Measurements from ENCODE around the gene BORCS5. TPM values are rescaled to one million over a fixed set of nuclear protein-coding genes. Genes with fewer than 3 reads are reported as not detected.

BORCS5 gene
- total and polyA plus RNA-seq, 7 experiments from 2014 or later: 8.4 to 28.2 (median 18.6) TPM

DNA sequence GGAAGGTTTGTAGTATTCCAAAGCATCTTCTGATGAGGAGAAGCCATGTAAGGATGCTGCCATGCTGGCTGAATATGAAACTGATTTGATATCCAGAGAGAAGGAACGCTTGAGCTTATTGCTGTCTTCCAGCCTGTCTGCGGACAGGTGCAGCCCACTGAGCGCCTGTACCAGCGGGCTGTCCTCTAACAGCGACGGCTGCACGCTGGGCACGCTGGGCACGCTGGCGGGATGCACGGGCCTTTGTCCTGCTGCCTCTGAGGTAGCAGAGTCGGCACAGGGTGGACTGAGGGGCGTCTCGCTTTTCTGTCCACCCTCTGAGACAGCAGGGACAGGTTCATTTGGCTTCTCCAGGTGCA, 120.6 kb downstream of the BORCS5 start:
- H3K4me1 ChIP-seq (ENCODE audit: control insufficient read depth in 2 of 2, insufficient read depth in 2 of 2, low read length in 2 of 2): peaks cover 22 to 31% of the 10 kb centered on the region in 2 donors
- Mint-ChIP-seq H3K4me3 (no peak overlapping the region), H3K27ac (peak overlapping the region in 8 of 9 donors; percentile 14 to 98 (median 78)), H3K36me3 (peaks cover 6 to 62% (median 55%) of the 10 kb centered on the region in 5 donors), H3K9me3 (peaks cover 0 to 1% (median 0%) of the 10 kb centered on the region in 11 donors), H3K4me1 (peaks cover 17 to 73% (median 48%) of the 10 kb centered on the region in 7 donors), H3K27me3 (no peaks in the 10 kb centered on the region)
- H3K36me3 ChIP-seq (ENCODE audit: control insufficient read depth in 2 of 3, insufficient read depth in 3 of 3, low read length in 3 of 3): peaks cover 0 to 36% (median 4%) of the 10 kb centered on the region in 3 experiments
- ATAC-seq: no peak
- DNase-seq: no peak
- POLR2A ChIA-PET: interaction anchor here (1.4 kb wide), 1 partner anchor 12 kb away, joined by 4 read pairs; no protein-coding TSS in a partner anchor
- intact Hi-C loops (cut with micrococcal nuclease): no loop called here
- H3K9me3 ChIP-seq (ENCODE audit: control insufficient read depth in 2 of 3, low read length in 3 of 3): no peaks in the 10 kb centered on the region
- H3K27me3 ChIP-seq (ENCODE audit: control insufficient read depth in 2 of 2, insufficient read depth in 2 of 2, low read length in 2 of 2): no peaks in the 10 kb centered on the region
- H3K27ac ChIP-seq (ENCODE audit: low read depth, low read length): no peak overlapping the region
- CTCF ChIA-PET: interaction anchor here (0.7 kb wide), 1 partner anchor 647 kb away, joined by 4 read pairs; no protein-coding TSS in a partner anchor
- no peak overlapping the region for H3K4me3 ChIP-seq (ENCODE audit: low read length)

DNA sequence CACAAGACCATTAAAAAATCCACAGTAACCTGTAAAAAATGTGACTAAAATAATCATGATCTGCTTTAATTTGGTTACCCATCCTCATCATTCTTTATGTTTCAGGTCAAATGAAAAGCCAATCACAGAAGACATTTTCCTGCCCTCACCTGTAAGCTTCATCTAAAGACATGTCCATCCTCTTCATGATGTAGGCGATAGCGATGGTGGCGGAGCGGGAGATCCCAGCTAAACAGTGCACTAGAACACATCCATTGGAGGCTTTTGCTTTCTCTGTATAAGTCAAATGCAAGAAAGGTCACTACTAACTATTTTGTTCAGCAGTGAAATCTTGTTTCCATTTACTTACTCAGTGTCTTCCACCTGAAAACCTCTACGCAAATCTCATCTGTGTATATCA, 123.2 kb downstream of the BORCS5 start:
- Mint-ChIP-seq H3K27ac (peak overlapping the region; percentile 61 to 98 (median 86)), H3K9me3 (no peaks in the 10 kb centered on the region), H3K36me3 (peaks cover 6 to 57% (median 44%) of the 10 kb centered on the region in 5 donors), H3K4me1 (peaks cover 13 to 68% (median 49%) of the 10 kb centered on the region in 7 donors), H3K4me3 (no peak overlapping the region), H3K27me3 (no peaks in the 10 kb centered on the region)
- ATAC-seq (no peak), DNase-seq (no peak)
- POLR2A ChIA-PET: interaction anchor here (0.8 to 1.1 kb wide), 2 partner anchors 14 to 37 kb away, joined by 3 read pairs; no protein-coding TSS in a partner anchor
- Histone ChIP-seq H3K9me3 (ENCODE audit: control insufficient read depth in 2 of 3, low read length in 3 of 3) (no peaks in the 10 kb centered on the region), H3K4me1 (ENCODE audit: control insufficient read depth in 2 of 2, insufficient read depth in 2 of 2, low read length in 2 of 2) (peaks cover 25 to 37% of the 10 kb centered on the region in 2 donors), H3K27ac (ENCODE audit: low read depth, low read length) (peak overlapping the region; percentile 40), H3K36me3 (ENCODE audit: control insufficient read depth in 2 of 3, insufficient read depth in 3 of 3, low read length in 3 of 3) (peaks cover 0 to 36% (median 4%) of the 10 kb centered on the region in 3 experiments), H3K27me3 (ENCODE audit: control insufficient read depth in 2 of 2, insufficient read depth in 2 of 2, low read length in 2 of 2) (no peaks in the 10 kb centered on the region), H3K4me3 (ENCODE audit: low read length) (no peak overlapping the region)
- intact Hi-C loops (cut with micrococcal nuclease): loop anchor here (5.0 to 10.0 kb wide), 6 partner anchors 132 to 622 kb away; partner anchors contain the start of genes CDKN1B (in 1 of the 2), CREBL2 (in 1 of the 2) and GSG1 (in 1 of the 2)
- CTCF ChIA-PET: no interaction called here

DNA sequence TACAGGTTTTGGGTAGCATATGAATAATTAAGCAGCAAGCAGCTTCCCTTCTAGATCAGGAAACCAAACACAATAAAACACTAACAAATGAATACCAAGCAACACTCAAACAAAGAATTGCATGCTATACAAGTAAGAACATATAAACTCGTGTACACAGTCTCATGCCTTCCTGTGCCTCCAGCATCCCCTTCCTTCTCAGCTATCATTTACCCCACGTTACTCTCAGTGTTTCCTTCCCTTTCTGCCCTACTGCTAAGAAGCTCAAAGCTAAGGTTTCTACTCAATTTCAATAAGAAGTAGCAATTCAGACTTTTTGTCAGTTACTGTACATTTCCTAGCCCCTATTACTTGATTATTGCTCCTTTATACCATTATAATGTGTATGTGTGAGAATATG, 124.8 kb downstream of the BORCS5 start:
- H3K4me1 Mint-ChIP-seq: peaks cover 13 to 59% (median 48%) of the 10 kb centered on the region in 7 donors

DNA sequence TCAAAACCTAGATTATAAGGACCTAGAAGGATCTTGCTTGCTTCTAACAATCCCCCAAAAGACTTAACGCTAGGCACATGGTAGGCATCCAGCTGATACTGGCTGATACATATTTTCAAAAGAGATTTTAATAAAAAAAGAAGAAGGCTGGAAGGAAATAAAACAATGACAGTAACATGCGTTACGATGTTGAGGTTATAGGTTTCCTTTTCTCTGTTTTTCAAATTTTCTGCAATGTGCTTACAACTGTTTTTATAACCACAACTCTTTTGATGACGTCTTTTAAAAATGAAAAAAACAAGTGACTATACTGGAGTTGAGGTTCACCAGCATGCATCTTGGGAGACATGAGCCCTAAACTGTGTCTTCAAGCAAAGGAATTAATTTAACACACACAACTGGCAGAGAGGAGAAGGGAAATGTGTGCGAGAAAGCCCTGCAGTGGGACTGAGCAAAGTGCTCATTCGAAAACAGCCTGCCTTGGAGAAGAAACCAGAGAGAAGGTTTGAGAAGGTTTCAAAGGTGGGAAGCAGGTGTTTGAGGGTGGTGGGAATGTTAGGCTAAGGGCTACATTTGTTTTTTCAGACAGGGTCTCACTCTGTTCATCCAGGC, 125.4 kb downstream of the BORCS5 start:
- DNase-seq (peak in 8 of 9 donors; percentile 14 to 95 (median 88)), ATAC-seq (peak; percentile 89)
- ChIA-PET POLR2A (interaction anchor here (0.7 to 4.5 kb wide), 21 partner anchors 8 to 255 kb away, joined by 3 to 48 read pairs (median 5); partner anchors contain the start of genes BORCS5, CDKN1B, CREBL2 and DUSP16), CTCF (interaction anchor here (0.6 to 1.5 kb wide), 5 partner anchors 12 to 124 kb away, joined by 3 read pairs; no protein-coding TSS in a partner anchor)
- no peaks in the 10 kb centered on the region for H3K27me3 Mint-ChIP-seq
- H3K36me3 Mint-ChIP-seq: peaks cover 6 to 52% (median 36%) of the 10 kb centered on the region in 5 donors
- H3K9me3 Mint-ChIP-seq: no peaks in the 10 kb centered on the region
- Histone ChIP-seq H3K27ac (ENCODE audit: low read depth, low read length) (peak overlapping the region; percentile 86), H3K9me3 (ENCODE audit: control insufficient read depth in 2 of 3, low read length in 3 of 3) (no peaks in the 10 kb centered on the region), H3K4me3 (ENCODE audit: low read length) (peak overlapping the region; percentile 27), H3K36me3 (ENCODE audit: control insufficient read depth in 2 of 3, insufficient read depth in 3 of 3, low read length in 3 of 3) (peaks cover 0 to 23% (median 4%) of the 10 kb centered on the region in 3 experiments), H3K4me1 (ENCODE audit: control insufficient read depth in 2 of 2, insufficient read depth in 2 of 2, low read length in 2 of 2) (peaks cover 25 to 26% of the 10 kb centered on the region in 2 donors), H3K27me3 (ENCODE audit: control insufficient read depth in 2 of 2, insufficient read depth in 2 of 2, low read length in 2 of 2) (no peaks in the 10 kb centered on the region)
- H3K4me1 Mint-ChIP-seq: peaks cover 13 to 62% (median 48%) of the 10 kb centered on the region in 7 donors
- intact Hi-C loops (cut with micrococcal nuclease): loop anchor here (1.0 to 10.0 kb wide), 19 partner anchors 8 to 620 kb away; partner anchors contain the start of genes GPR19 (in 2 of the 2), CDKN1B (in 1 of the 2), CREBL2 (in 1 of the 2) and DUSP16 (in 1 of the 2)
- H3K4me3 Mint-ChIP-seq: peak overlapping the region; percentile 53 to 87 (median 80)
- peak overlapping the region; percentile 94 to 99 (median 96) for H3K27ac Mint-ChIP-seq

More for the DNA sequence above, 124.8 kb downstream of the BORCS5 start:
- CTCF ChIA-PET: interaction anchor here (0.6 to 1.4 kb wide), 5 partner anchors 15 to 124 kb away, joined by 3 read pairs; partner anchors contain the start of gene DUSP16
- ATAC-seq (peak; percentile 71), DNase-seq (peak in 7 of 9 donors; percentile 54 to 83 (median 66))
- peak overlapping the region in 9 of 10 donors; percentile 11 to 87 (median 76) for H3K4me3 Mint-ChIP-seq
- peaks cover 25 to 26% of the 10 kb centered on the region in 2 donors for H3K4me1 ChIP-seq (ENCODE audit: control insufficient read depth in 2 of 2, insufficient read depth in 2 of 2, low read length in 2 of 2)
- H3K36me3 ChIP-seq (ENCODE audit: control insufficient read depth in 2 of 3, insufficient read depth in 3 of 3, low read length in 3 of 3): peaks cover 0 to 29% (median 4%) of the 10 kb centered on the region in 3 experiments
- peaks cover 6 to 53% (median 41%) of the 10 kb centered on the region in 5 donors for H3K36me3 Mint-ChIP-seq
- peak overlapping the region; percentile 86 for H3K27ac ChIP-seq (ENCODE audit: low read depth, low read length)
- H3K27me3 Mint-ChIP-seq: no peaks in the 10 kb centered on the region
- H3K27ac Mint-ChIP-seq: peak overlapping the region; percentile 94 to 99 (median 96)
- POLR2A ChIA-PET: interaction anchor here (0.6 to 4.5 kb wide), 22 partner anchors 9 to 256 kb away, joined by 3 to 48 read pairs (median 5); partner anchors contain the start of genes BORCS5, CDKN1B, CREBL2 and DUSP16
- peak overlapping the region; percentile 27 for H3K4me3 ChIP-seq (ENCODE audit: low read length)
- no peaks in the 10 kb centered on the region for H3K27me3 ChIP-seq (ENCODE audit: control insufficient read depth in 2 of 2, insufficient read depth in 2 of 2, low read length in 2 of 2)
- no peaks in the 10 kb centered on the region for H3K9me3 Mint-ChIP-seq
- H3K9me3 ChIP-seq (ENCODE audit: control insufficient read depth in 2 of 3, low read length in 3 of 3): no peaks in the 10 kb centered on the region
- intact Hi-C loops (cut with micrococcal nuclease): loop anchor here (1.0 to 10.0 kb wide), 19 partner anchors 7 to 621 kb away; partner anchors contain the start of genes GPR19 (in 2 of the 2), CDKN1B (in 1 of the 2), CREBL2 (in 1 of the 2) and DUSP16 (in 1 of the 2)

DNA sequence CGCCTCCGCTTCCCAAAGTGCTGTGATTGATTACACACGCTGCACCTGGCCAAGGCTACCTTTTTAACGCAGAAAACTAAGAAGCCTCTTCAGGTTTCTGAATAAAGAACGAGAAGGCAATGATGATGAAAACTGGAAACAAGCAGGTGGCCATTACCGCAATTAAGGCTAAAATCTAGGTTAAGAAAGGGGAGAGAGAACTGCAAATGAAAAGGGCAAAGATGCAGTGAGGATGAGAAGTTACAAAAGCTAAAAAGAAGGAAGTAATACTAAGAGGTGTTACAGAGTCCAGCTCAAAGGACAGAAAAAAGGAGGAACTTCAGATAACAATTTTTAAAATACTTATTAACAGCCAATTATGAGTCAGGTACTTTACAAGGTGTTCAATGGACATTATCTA, 126.1 kb downstream of the BORCS5 start:
- DNase-seq: no peak
- peaks cover 13 to 64% (median 49%) of the 10 kb centered on the region in 7 donors for H3K4me1 Mint-ChIP-seq
- H3K9me3 ChIP-seq (ENCODE audit: control insufficient read depth in 2 of 3, low read length in 3 of 3): no peaks in the 10 kb centered on the region
- POLR2A ChIA-PET: interaction anchor here (0.7 to 4.5 kb wide), 9 partner anchors 9 to 1905 kb away, joined by 3 to 48 read pairs (median 5); partner anchors contain the start of genes CREBL2 and DUSP16
- H3K27me3 Mint-ChIP-seq: no peaks in the 10 kb centered on the region
- ATAC-seq: no peak
- H3K27me3 ChIP-seq (ENCODE audit: control insufficient read depth in 2 of 2, insufficient read depth in 2 of 2, low read length in 2 of 2): no peaks in the 10 kb centered on the region
- H3K27ac ChIP-seq (ENCODE audit: low read depth, low read length): peak overlapping the region; percentile 86
- peaks cover 0 to 16% (median 4%) of the 10 kb centered on the region in 3 experiments for H3K36me3 ChIP-seq (ENCODE audit: control insufficient read depth in 2 of 3, insufficient read depth in 3 of 3, low read length in 3 of 3)
- peak overlapping the region; percentile 94 to 99 (median 96) for H3K27ac Mint-ChIP-seq
- peaks cover 5 to 52% (median 36%) of the 10 kb centered on the region in 5 donors for H3K36me3 Mint-ChIP-seq
- H3K4me3 ChIP-seq (ENCODE audit: low read length): peak overlapping the region; percentile 27
- CTCF ChIA-PET: interaction anchor here (0.6 to 1.5 kb wide), 3 partner anchors 11 to 244 kb away, joined by 3 to 4 read pairs (median 3); no protein-coding TSS in a partner anchor
- no peaks in the 10 kb centered on the region for H3K9me3 Mint-ChIP-seq
- intact Hi-C loops (cut with micrococcal nuclease): loop anchor here (1.0 to 10.0 kb wide), 19 partner anchors 9 to 619 kb away; partner anchors contain the start of genes GPR19 (in 2 of the 2), CDKN1B (in 1 of the 2), CREBL2 (in 1 of the 2) and DUSP16 (in 1 of the 2)
- peak overlapping the region in 9 of 10 donors; percentile 53 to 87 (median 80) for H3K4me3 Mint-ChIP-seq
- peaks cover 25 to 26% of the 10 kb centered on the region in 2 donors for H3K4me1 ChIP-seq (ENCODE audit: control insufficient read depth in 2 of 2, insufficient read depth in 2 of 2, low read length in 2 of 2)

Measured in naive thymus-derived CD4-positive, alpha-beta T cell (primary cell).